ENCODE data around the gene BAHCC1. TPM values are rescaled to one million over a fixed set of nuclear protein-coding genes. Genes with fewer than 3 reads are reported as not detected.

BAHCC1 gene
- total and polyA plus RNA-seq, 10 of the 15 experiments (the other 5 are each of a cell fraction or from before 2014, with no cell fraction given) = 0.03 to 0.14 (median 0.11) TPM; not detected in 6

DNA sequence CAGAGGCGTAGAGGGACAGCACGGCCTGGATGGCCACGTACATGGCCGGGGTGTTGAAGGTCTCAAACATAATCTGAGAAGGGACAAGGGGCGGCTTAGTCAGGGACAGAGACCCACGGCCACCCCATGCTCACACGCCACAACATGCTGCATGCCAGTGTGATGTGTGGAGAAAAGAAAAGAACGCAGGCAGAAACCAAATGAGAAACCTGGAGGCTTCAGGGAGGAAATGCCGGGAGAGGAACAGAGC, 116.2 kb downstream of the BAHCC1 start:
- H3K4me3 ChIP-seq = peak overlapping the region; percentile 95
- DNase-seq (ENCODE audit: low read depth, low spot score) = no peak
- BruUV-seq (replicated peaks) = no TSS peak
- H3K27me3 ChIP-seq (replicated peaks in 1 of 2; ENCODE audit: control insufficient read depth in 2 of 2, insufficient read depth in 2 of 2, low read length in 1 of 2) = no peaks in the 10 kb centered on the region
- CTCF ChIA-PET = interaction anchor here (1.5 kb wide), 1 partner anchor 27 kb away, joined by 4 read pairs; no protein-coding TSS in a partner anchor
- H3K79me2 ChIP-seq (ENCODE audit: control insufficient read depth, insufficient read depth, low read length) = peaks cover 72% of the 10 kb centered on the region
- no peak for ATAC-seq
- H3K4me2 ChIP-seq (ENCODE audit: control insufficient read depth, insufficient read depth) = peak overlapping the region; percentile 85
- SMC1A ChIA-PET (ENCODE audit: uncharacterized antibody, unreplicated experiment) = no interaction called here
- intact Hi-C loops (cut with micrococcal nuclease; ENCODE audit: unreplicated experiment) = loop anchor here (10.0 kb wide), 1 partner anchor 257 kb away; no protein-coding TSS in a partner anchor
- H3K4me1 ChIP-seq (ENCODE audit: control insufficient read depth, insufficient read depth, low read length) = peaks cover 2% of the 10 kb centered on the region; the same call in 1 of the 2 replicates
- H3K36me3 ChIP-seq (ENCODE audit: control insufficient read depth in 2 of 2, insufficient read depth in 2 of 2, low read length in 1 of 2) = peaks cover 18 to 29% of the 10 kb centered on the region in 2 experiments
- peaks cover 11% of the 10 kb centered on the region for H4K20me1 ChIP-seq (ENCODE audit: control insufficient read depth, insufficient read depth)
- in situ Hi-C loops (cut with MboI) = no loop called here
- TF ChIP-seq SRF (IDR thresholded peaks at IDR 0.05; ENCODE audit: low read depth in 2 of 2, low read length in 2 of 2) (no peak), TCF3 (IDR thresholded peaks at IDR 0.05; ENCODE audit: borderline replicate concordance, insufficient read depth, low read depth, low read length) (0 out of 2 replicates have a peak, but pooled peaks have one; percentile 1)
- no peaks in the 10 kb centered on the region; the same call in 2 of the 3 replicates for H3K9me3 ChIP-seq (replicated peaks; ENCODE audit: control insufficient read depth, insufficient read depth, low read length)
- under 1% methylated on average over 9 of the region's 9 CpGs for WGBS (ENCODE audit: insufficient coverage, insufficient replicate concordance, low lambda C conversion rate, missing lambda C conversion rate)
- H3K27ac ChIP-seq (ENCODE audit: control insufficient read depth, insufficient read depth) = peak overlapping the region; percentile 76
- no peak overlapping the region for H2AFZ ChIP-seq (ENCODE audit: control insufficient read depth, low read depth, low read length)
- H3K9ac ChIP-seq (ENCODE audit: control insufficient read depth, insufficient read depth, low read length) = peak overlapping the region; percentile 85
- POLR2A ChIA-PET = interaction anchor here (0.6 kb wide), 1 partner anchor 506 kb away, joined by 3 read pairs; no protein-coding TSS in a partner anchor
- RAD21 ChIA-PET (ENCODE audit: unreplicated experiment) = no interaction called here
- FAIRE-seq = no peak

DNA sequence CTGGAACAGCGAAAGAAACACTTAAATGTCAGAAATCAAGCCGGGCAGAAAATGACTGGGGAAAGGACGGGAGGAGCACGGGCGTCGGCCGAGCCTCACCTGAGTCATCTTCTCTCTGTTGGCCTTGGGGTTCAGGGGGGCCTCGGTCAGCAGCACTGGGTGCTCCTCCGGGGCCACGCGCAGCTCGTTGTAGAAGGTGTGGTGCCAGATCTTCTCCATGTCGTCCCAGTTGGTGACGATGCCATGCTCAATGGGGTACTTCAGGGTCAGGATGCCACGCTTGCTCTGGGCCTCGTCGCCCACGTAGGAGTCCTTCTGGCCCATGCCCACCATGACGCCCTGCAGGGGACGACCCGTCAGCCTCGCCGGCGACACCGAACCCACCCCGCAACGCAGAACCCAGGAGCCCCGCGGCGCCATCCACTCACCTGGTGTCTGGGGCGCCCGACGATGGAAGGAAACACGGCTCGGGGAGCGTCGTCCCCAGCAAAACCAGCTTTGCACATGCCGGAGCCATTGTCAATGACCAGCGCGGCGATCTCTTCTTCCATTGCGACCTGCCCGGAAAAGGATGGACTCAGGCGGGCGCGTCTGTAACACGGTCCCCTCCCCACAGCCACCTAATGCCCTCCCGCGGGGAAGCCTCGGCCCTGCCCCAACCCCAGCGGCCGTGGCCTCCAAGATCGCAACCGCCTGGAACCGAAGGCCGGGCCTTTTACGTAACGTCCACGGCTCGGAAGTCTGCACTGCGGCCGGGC, 116.7 kb downstream of the BAHCC1 start:
- FAIRE-seq (no peak), DNase-seq (ENCODE audit: low read depth, low spot score) (no peak), ATAC-seq (no peak; the same call in 1 of the 3 replicates)
- Histone ChIP-seq H3K9ac (ENCODE audit: control insufficient read depth, insufficient read depth, low read length) (peak overlapping the region; percentile 85), H3K9me3 (replicated peaks; ENCODE audit: control insufficient read depth, insufficient read depth, low read length) (no peaks in the 10 kb centered on the region; the same call in 2 of the 3 replicates), H2AFZ (ENCODE audit: control insufficient read depth, low read depth, low read length) (no peak overlapping the region), H3K79me2 (ENCODE audit: control insufficient read depth, insufficient read depth, low read length) (peaks cover 77% of the 10 kb centered on the region), H3K4me2 (ENCODE audit: control insufficient read depth, insufficient read depth) (peak overlapping the region; percentile 85), H3K4me3 (peak overlapping the region; percentile 95), H3K4me1 (ENCODE audit: control insufficient read depth, insufficient read depth, low read length) (peaks cover 7% of the 10 kb centered on the region; the same call in 1 of the 2 replicates), H3K27me3 (replicated peaks in 1 of 2; ENCODE audit: control insufficient read depth in 2 of 2, insufficient read depth in 2 of 2, low read length in 1 of 2) (no peaks in the 10 kb centered on the region), H3K36me3 (ENCODE audit: control insufficient read depth in 2 of 2, insufficient read depth in 2 of 2, low read length in 1 of 2) (peaks cover 18 to 29% of the 10 kb centered on the region in 2 experiments), H3K27ac (ENCODE audit: control insufficient read depth, insufficient read depth) (peak overlapping the region; percentile 76), H4K20me1 (ENCODE audit: control insufficient read depth, insufficient read depth) (peaks cover 11% of the 10 kb centered on the region)
- RAD21 ChIA-PET (ENCODE audit: unreplicated experiment) = no interaction called here
- SMC1A ChIA-PET (ENCODE audit: uncharacterized antibody, unreplicated experiment) = no interaction called here
- CTCF ChIA-PET = interaction anchor here (0.9 to 1.5 kb wide), 2 partner anchors 9 to 27 kb away, joined by 3 to 4 read pairs; no protein-coding TSS in a partner anchor
- in situ Hi-C loops (cut with MboI) (no loop called here), intact Hi-C loops (cut with micrococcal nuclease; ENCODE audit: unreplicated experiment) (loop anchor here (10.0 kb wide), 1 partner anchor 257 kb away; no protein-coding TSS in a partner anchor)
- POLR2A ChIA-PET = interaction anchor here (0.5 to 0.6 kb wide), 2 partner anchors 264 to 506 kb away, joined by 3 read pairs; no protein-coding TSS in a partner anchor
- TSS peak; percentile 81 for BruUV-seq (replicated peaks)
- WGBS (ENCODE audit: insufficient coverage, insufficient replicate concordance, low lambda C conversion rate, missing lambda C conversion rate) = 1% methylated on average over 60 of the region's 62 CpGs
- TF ChIP-seq, protein P1, sequence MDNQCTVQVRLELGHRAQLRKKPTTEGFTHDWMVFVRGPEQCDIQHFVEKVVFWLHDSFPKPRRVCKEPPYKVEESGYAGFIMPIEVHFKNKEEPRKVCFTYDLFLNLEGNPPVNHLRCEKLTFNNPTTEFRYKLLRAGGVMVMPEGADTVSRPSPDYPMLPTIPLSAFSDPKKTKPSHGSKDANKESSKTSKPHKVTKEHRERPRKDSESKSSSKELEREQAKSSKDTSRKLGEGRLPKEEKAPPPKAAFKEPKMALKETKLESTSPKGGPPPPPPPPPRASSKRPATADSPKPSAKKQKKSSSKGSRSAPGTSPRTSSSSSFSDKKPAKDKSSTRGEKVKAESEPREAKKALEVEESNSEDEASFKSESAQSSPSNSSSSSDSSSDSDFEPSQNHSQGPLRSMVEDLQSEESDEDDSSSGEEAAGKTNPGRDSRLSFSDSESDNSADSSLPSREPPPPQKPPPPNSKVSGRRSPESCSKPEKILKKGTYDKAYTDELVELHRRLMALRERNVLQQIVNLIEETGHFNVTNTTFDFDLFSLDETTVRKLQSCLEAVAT (IDR thresholded peaks at IDR 0.05) = peak; percentile 89; the same call in 1 of the 2 replicates
- TF ChIP-seq SPI1 (IDR thresholded peaks at IDR 0.05; ENCODE audit: borderline replicate concordance, insufficient read depth, low read depth, low read length) (no peak), TCF3 (IDR thresholded peaks at IDR 0.05; ENCODE audit: borderline replicate concordance, insufficient read depth, low read depth, low read length) (0 out of 2 replicates have a peak, but pooled peaks have one; percentile 2)
- TF ChIP-seq, protein P2, sequence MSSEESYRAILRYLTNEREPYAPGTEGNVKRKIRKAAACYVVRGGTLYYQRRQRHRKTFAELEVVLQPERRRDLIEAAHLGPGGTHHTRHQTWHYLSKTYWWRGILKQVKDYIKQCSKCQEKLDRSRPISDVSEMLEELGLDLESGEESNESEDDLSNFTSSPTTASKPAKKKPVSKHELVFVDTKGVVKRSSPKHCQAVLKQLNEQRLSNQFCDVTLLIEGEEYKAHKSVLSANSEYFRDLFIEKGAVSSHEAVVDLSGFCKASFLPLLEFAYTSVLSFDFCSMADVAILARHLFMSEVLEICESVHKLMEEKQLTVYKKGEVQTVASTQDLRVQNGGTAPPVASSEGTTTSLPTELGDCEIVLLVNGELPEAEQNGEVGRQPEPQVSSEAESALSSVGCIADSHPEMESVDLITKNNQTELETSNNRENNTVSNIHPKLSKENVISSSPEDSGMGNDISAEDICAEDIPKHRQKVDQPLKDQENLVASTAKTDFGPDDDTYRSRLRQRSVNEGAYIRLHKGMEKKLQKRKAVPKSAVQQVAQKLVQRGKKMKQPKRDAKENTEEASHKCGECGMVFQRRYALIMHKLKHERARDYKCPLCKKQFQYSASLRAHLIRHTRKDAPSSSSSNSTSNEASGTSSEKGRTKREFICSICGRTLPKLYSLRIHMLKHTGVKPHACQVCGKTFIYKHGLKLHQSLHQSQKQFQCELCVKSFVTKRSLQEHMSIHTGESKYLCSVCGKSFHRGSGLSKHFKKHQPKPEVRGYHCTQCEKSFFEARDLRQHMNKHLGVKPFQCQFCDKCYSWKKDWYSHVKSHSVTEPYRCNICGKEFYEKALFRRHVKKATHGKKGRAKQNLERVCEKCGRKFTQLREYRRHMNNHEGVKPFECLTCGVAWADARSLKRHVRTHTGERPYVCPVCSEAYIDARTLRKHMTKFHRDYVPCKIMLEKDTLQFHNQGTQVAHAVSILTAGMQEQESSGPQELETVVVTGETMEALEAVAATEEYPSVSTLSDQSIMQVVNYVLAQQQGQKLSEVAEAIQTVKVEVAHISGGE (CRISPR knock-in tag; IDR thresholded peaks at IDR 0.05) = peak; percentile 13; the same call in 1 of the 2 replicates
- TF ChIP-seq, protein P3, sequence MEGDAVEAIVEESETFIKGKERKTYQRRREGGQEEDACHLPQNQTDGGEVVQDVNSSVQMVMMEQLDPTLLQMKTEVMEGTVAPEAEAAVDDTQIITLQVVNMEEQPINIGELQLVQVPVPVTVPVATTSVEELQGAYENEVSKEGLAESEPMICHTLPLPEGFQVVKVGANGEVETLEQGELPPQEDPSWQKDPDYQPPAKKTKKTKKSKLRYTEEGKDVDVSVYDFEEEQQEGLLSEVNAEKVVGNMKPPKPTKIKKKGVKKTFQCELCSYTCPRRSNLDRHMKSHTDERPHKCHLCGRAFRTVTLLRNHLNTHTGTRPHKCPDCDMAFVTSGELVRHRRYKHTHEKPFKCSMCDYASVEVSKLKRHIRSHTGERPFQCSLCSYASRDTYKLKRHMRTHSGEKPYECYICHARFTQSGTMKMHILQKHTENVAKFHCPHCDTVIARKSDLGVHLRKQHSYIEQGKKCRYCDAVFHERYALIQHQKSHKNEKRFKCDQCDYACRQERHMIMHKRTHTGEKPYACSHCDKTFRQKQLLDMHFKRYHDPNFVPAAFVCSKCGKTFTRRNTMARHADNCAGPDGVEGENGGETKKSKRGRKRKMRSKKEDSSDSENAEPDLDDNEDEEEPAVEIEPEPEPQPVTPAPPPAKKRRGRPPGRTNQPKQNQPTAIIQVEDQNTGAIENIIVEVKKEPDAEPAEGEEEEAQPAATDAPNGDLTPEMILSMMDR (IDR thresholded peaks at IDR 0.05 in 2 of 3, conservative IDR thresholded peaks at IDR 0.05 in 1 of 3; ENCODE audit: control insufficient read depth in 2 of 3, extremely low read depth in 1 of 3, insufficient read depth in 1 of 3, low read depth in 3 of 3, low read length in 3 of 3) = no peak
